Ureter (tissue), 1 donor: ENCODE data around the gene GNA12. TPM values are rescaled to one million over a fixed set of nuclear protein-coding genes. Genes with fewer than 3 reads are reported as not detected.
"Not testable (repeated sequence)": the region's sequence is repeated elsewhere in the genome, so short reads cannot be mapped to it uniquely, and the experiment has no call there.

Source experiments
- DNase-seq: peaks from one replicate; pipeline ENCODE4 v3.0.0-alpha.2; 2020; ENCODE audit warnings: low spot score
- total RNA-seq: library from RNA; stranded (reverse); gene quantifications from one replicate; pipeline ENCODE4 v1.2.4, GENCODE V29; 2023
- donor health status: DM: yes; HTN: yes; CAD: no.

GNA12 gene
- total RNA-seq, 1 donor from 2014 or later = 41.8 TPM

GRCh38 chr7:2714636-2715035 lies 129.5 kb downstream of the GNA12 start:
- no peak for DNase-seq

- no peak for DNase-seq
Observed at GRCh38 chr7:2713978-2714377, 130.1 kb downstream of the GNA12 start.

GRCh38 chr7:2713370-2713769 lies 130.7 kb downstream of the GNA12 start:
- DNase-seq = no peak

- DNase-seq = no peak
Observed at GRCh38 chr7:2711895-2712675, 132.0 kb downstream of the GNA12 start.

GRCh38 chr7:2710901-2711551 lies 133.1 kb downstream of the GNA12 start:
- DNase-seq = no peak

GRCh38 chr7:2710286-2710655 lies 133.8 kb downstream of the GNA12 start:
- no peak for DNase-seq

- peak; percentile 69 for DNase-seq
Observed at GRCh38 chr7:2709553-2710285, 134.4 kb downstream of the GNA12 start.

- no peak for DNase-seq
Observed at GRCh38 chr7:2708547-2709310, 135.4 kb downstream of the GNA12 start.

- DNase-seq = no peak
Observed at GRCh38 chr7:2708041-2708440, 136.1 kb downstream of the GNA12 start.

- no peak for DNase-seq
Observed at GRCh38 chr7:2707481-2707880, 136.6 kb downstream of the GNA12 start.

- DNase-seq = no peak
Observed at GRCh38 chr7:2706685-2707126, 137.4 kb downstream of the GNA12 start.

- DNase-seq = no peak
Observed at GRCh38 chr7:2705371-2706096, 138.6 kb downstream of the GNA12 start.

GRCh38 chr7:2702594-2702957 lies 141.5 kb downstream of the GNA12 start:
- DNase-seq = no peak

- no peak for DNase-seq
Observed at GRCh38 chr7:2701832-2702593, 142.1 kb downstream of the GNA12 start.

- DNase-seq = no peak
Observed at GRCh38 chr7:2701424-2701823, 142.7 kb downstream of the GNA12 start.

GRCh38 chr7:2700141-2700850 lies 143.8 kb downstream of the GNA12 start:
- DNase-seq = no peak

- no peak for DNase-seq
Observed at GRCh38 chr7:2699289-2699620, 144.9 kb downstream of the GNA12 start.

GRCh38 chr7:2698581-2699288 lies 145.4 kb downstream of the GNA12 start:
- no peak for DNase-seq

GRCh38 chr7:2694122-2694436 lies 150.0 kb downstream of the GNA12 start:
- DNase-seq = not testable (repeated sequence)
